GM20000 (cell line): ENCODE data around the gene OR5AC2.

ENCODE experiments used
- DNase-seq: peaks from one replicate; pipeline ENCODE4 v3.0.0; 2012; ENCODE audit warnings: low spot score
- TF ChIP-seq, protein P1 (sequence below): IDR thresholded peaks from 2 replicates; pipeline ENCODE4 v1.5.1; 2012; ENCODE audit warnings: mild to moderate bottlenecking, control low read depth; ENCODE audit errors: extremely low read depth, missing control alignments

OR5AC2 gene

DNA sequence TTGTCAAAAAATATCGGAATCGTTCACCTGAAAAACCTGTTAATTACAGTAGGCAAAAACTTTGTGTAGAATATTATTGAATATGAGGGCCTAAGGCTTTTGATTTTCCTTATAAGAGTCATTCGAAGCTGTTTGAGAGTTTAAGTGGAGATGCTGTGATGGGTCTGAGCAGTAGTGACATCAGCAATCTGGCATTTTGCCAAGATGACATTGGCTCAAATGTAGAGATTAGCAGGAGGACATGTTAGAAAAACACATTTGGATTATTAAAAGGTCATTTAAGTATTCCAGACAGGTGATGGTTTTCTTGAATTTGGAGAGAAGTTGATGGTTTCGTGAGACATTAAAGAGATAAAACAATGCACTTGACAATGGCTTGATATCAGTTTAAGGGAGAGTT, 12.9 kb downstream of the OR5AC2 start:
- TF ChIP-seq, protein P1, sequence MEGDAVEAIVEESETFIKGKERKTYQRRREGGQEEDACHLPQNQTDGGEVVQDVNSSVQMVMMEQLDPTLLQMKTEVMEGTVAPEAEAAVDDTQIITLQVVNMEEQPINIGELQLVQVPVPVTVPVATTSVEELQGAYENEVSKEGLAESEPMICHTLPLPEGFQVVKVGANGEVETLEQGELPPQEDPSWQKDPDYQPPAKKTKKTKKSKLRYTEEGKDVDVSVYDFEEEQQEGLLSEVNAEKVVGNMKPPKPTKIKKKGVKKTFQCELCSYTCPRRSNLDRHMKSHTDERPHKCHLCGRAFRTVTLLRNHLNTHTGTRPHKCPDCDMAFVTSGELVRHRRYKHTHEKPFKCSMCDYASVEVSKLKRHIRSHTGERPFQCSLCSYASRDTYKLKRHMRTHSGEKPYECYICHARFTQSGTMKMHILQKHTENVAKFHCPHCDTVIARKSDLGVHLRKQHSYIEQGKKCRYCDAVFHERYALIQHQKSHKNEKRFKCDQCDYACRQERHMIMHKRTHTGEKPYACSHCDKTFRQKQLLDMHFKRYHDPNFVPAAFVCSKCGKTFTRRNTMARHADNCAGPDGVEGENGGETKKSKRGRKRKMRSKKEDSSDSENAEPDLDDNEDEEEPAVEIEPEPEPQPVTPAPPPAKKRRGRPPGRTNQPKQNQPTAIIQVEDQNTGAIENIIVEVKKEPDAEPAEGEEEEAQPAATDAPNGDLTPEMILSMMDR: no peak
- DNase-seq: no peak

DNA sequence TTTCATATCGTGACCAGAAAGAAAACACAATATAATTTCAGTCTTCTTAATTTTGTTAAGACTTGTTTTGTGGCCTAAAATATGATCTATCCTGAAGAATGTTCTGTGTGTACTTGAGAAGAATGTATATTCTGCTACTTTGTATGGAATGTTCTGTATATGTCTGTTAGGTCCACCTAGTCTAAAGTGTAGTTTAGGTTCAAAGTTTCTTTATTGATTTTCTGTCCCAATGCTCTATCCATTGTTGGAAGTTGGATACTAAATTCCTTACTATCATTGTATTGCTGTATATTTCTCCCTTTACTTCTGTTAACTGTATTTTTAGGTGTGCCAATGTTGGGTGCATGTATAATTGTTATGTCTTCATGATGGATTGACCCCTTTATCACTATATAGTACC, 21.2 kb downstream of the OR5AC2 start:
- no peak for DNase-seq
- TF ChIP-seq, protein P1: no peak

DNA sequence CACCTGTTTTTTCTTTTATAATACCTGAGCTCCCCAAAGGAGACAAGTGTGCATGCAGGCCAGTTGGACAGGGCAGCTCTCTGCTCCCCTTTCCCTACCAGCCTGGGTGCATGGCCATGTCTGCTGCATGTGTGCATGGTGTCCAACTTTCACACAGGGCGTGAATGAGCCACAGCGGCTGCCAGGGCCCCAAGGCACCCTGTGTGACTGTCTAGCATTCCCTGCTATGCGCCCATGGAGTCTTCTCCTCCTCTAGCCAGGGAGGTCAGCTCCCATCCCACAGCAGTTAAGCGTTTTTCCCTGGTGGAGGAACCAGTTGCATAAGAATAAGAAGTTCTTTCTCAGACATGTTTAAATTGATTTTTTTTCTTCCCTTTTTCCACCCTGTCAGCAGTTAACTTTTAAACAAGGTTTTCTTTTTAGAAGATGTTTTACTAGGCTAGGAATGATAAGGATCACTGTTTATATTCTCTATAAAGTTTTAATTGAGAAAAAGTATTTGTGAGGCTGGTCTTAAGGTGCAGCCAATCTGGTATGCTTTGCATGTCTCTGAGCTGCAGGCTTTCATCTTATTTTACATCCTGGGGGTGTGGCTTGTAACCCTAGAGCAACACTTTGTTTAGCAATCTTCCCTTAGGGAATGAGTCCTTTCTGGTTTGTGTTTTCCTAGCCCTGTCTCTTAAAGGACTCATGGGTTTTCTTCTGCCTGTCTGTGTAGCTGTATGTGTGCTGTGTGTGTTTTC, 23.0 kb downstream of the OR5AC2 start:
- TF ChIP-seq, protein P1: no peak
- no peak for DNase-seq

DNA sequence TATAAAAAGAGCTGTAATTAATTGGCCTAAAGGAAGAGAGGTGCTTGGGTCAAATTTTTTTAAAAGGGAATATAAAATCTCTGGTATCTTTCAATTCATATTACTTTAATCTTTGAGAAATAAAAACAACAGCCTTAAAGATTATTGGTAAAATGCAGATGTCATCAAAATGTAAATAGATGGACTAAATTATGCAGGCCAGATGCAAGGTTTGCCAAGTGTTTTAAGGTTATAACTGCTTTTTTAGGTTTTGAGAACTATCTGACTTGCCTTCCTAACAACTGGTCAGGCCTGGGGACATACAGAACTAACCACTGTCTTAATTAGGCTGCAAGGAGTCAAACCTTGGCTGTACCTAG, 23.6 kb downstream of the OR5AC2 start:
- TF ChIP-seq, protein P1: no peak
- DNase-seq: no peak

DNA sequence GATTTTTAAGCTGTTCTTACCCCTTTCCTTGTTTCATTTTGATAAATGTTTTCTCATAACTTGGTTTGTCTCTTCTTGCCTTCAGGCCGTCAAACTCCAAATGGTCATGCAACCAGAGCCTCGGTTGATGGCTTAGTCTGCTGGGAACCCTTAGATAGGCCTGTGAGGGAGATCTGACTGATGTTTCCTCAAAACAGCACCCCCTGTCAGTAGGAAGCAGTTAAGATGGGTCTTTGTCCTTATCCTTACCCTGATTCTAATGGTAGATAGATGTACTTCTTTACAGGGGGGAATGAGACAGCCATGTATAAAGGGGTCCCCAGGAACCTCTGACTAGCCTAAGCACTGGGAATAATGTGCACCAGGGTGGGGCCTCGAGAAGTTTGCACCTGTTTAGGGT, 27.3 kb downstream of the OR5AC2 start:
- TF ChIP-seq, protein P1: no peak
- no peak for DNase-seq

DNA sequence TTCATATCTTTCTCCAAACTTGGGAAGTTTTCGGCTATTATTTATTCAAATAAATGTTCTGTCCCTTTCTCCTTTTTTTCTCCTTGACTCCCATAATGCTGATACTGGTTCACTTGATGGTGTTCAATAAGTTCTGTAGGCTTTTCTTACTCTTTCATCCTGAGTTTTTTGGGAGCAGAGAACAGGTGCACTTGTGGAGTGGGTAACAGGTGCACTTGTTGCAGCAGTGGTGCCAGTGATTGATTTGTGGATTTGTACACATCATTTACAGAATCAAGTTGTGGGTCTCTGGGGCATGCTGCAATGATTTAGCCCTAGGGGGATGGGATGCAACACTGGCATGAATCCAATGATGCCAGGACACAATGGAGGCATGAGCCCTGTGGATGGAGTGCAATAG, 28.7 kb downstream of the OR5AC2 start:
- DNase-seq: no peak
- TF ChIP-seq, protein P1: no peak

DNA sequence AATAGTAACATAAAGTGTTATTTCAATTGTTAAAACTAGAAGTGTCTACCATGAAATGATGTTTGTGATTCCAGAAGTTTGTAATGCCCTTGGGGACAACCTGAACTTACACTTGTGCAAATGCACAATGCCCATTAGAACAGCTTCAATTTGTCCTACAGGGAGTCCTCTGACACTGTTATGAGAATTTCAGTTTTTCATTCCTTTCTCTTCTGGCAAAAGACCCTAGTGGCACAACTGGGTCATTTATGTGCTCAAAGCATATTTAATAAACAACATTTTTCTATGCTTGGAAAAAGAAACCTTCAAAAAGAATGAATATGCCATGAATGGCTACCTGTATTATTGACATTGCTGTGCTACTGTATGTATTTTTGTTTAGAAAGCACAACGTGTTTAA, 43.4 kb downstream of the OR5AC2 start, which contains the start of gene OR5H1:
TSS of gene OR5H1 (plus strand) at position 301 of the 400 bp plus-strand sequence. CDS start 1,977 bp downstream, outside the sequence.
- TF ChIP-seq, protein P1: no peak
- no peak for DNase-seq
